Effector memory CD4-positive, alpha-beta T cell (primary cell): ENCODE data around the gene KCND2.
"Not testable (repeated sequence)": the region's sequence is repeated elsewhere in the genome, so short reads cannot be mapped to it uniquely, and the experiment has no call there.

Experiments
- DNase-seq, 3 donors: peaks; one replicate each; pipeline ENCODE4 v3.0.0-alpha.2; 2020
- H3K27ac ChIP-seq: 2 replicates; pipeline ENCODE4 v1.7.0; 2013; ENCODE audit warnings: mild to moderate bottlenecking, low read length, moderate library complexity; ENCODE audit not compliant: insufficient read depth, poor library complexity, severe bottlenecking
- H3K27me3 ChIP-seq: replicated peaks from 2 replicates; pipeline ENCODE4 v1.7.0; 2013; ENCODE audit warnings: mild to moderate bottlenecking, low read length; ENCODE audit not compliant: insufficient read depth, control insufficient read depth, poor library complexity, severe bottlenecking
- H3K36me3 ChIP-seq: 2 replicates; pipeline ENCODE4 v1.7.0; 2013; ENCODE audit warnings: mild to moderate bottlenecking, low read length, moderate library complexity; ENCODE audit not compliant: control insufficient read depth, insufficient read depth
- H3K4me1 ChIP-seq: 2 replicates; pipeline ENCODE4 v1.7.0; 2013; ENCODE audit warnings: low read length, mild to moderate bottlenecking; ENCODE audit not compliant: control insufficient read depth, insufficient read depth, poor library complexity, severe bottlenecking
- H3K4me3 ChIP-seq: 2 replicates; pipeline ENCODE4 v1.7.0; 2013; ENCODE audit warnings: low read length, low read depth, mild to moderate bottlenecking; ENCODE audit not compliant: insufficient read depth, poor library complexity, severe bottlenecking
- H3K9me3 ChIP-seq: 2 replicates; pipeline ENCODE4 v1.7.0; 2013; ENCODE audit warnings: mild to moderate bottlenecking, low read length, moderate library complexity; ENCODE audit not compliant: control insufficient read depth

Gene KCND2

GRCh38 chr7:120564145-120564544 lies 291.2 kb downstream of the KCND2 start:
- no peak for DNase-seq

GRCh38 chr7:120567204-120567603 lies 294.2 kb downstream of the KCND2 start:
- DNase-seq: no peak
- Histone ChIP-seq H3K4me1 (no peaks in the 10 kb centered on the region), H3K4me3 (no peak overlapping the region), H3K36me3 (no peaks in the 10 kb centered on the region), H3K9me3 (no peaks in the 10 kb centered on the region), H3K27ac (no peak overlapping the region), H3K27me3 (no peaks in the 10 kb centered on the region)

More at GRCh38 chr7:120564145-120564544, 291.2 kb downstream of the KCND2 start:
- Histone ChIP-seq H3K9me3 (no peaks in the 10 kb centered on the region), H3K4me1 (no peaks in the 10 kb centered on the region), H3K27ac (no peak overlapping the region), H3K4me3 (no peak overlapping the region), H3K27me3 (no peaks in the 10 kb centered on the region), H3K36me3 (no peaks in the 10 kb centered on the region)

GRCh38 chr7:120578657-120579056 lies 305.7 kb downstream of the KCND2 start:
- not testable (repeated sequence) for H3K27ac ChIP-seq, H3K27me3 ChIP-seq, H3K36me3 ChIP-seq, H3K4me1 ChIP-seq, DNase-seq, H3K9me3 ChIP-seq, H3K4me3 ChIP-seq

DNA sequence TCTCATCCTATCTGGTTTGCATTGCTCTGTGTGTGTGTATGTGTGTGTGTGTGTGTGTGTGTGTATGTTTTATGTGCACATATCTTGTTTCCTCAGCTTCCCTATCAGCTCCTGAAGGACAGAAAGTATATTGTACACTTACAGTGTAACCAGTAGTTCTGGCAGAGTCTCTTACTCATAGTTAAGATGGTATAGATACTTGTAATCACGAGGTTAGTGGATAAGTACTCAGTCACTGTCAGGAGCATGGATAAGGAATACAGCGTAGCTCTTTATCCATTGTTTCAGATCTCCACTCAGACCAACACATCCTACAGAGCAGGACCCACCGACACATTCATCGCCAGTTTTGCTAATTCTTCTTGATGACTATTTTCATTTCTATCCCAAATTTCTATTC lies 309.9 kb downstream of the KCND2 start:
- no peaks in the 10 kb centered on the region for H3K4me1 ChIP-seq

DNA sequence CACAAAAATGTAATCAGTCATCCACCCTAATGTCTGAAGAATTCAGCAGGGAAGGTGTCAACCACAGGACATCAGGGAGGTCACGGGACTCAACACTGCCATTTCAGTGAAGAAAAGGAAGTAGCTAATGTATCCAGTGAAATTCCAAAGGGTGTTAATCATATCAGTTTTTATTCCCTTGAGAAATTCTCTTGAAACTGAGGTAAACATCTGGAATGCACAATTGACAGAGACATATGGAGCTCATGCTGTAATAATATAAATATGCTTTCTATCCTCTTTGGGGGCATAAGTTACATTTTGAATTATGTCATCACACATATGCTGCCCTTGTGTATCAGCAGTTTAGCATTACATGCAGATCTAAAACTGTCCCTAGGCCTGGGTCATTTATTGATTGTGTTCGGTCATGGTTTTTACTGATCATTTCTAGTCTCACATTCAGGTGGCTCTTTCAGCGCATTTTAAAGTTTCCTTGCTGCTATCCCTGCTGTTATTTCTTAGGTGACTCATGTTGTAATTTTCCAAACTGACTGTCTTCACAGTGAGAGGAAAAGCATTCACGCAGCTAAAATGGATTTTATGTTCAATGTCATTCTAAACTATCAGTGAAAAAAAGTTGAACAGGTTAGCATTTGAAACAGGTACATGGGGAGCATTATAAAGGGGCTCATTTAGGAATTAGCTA lies 311.1 kb downstream of the KCND2 start:
- Histone ChIP-seq H3K4me3 (no peak overlapping the region), H3K9me3 (no peaks in the 10 kb centered on the region), H3K36me3 (no peaks in the 10 kb centered on the region), H3K27me3 (no peaks in the 10 kb centered on the region), H3K4me1 (no peaks in the 10 kb centered on the region), H3K27ac (no peak overlapping the region)
- DNase-seq: no peak

More for the DNA sequence above, 309.9 kb downstream of the KCND2 start:
- Histone ChIP-seq H3K27me3 (no peaks in the 10 kb centered on the region), H3K9me3 (no peaks in the 10 kb centered on the region), H3K27ac (no peak overlapping the region), H3K4me3 (no peak overlapping the region), H3K36me3 (no peaks in the 10 kb centered on the region)
- DNase-seq: no peak

DNA sequence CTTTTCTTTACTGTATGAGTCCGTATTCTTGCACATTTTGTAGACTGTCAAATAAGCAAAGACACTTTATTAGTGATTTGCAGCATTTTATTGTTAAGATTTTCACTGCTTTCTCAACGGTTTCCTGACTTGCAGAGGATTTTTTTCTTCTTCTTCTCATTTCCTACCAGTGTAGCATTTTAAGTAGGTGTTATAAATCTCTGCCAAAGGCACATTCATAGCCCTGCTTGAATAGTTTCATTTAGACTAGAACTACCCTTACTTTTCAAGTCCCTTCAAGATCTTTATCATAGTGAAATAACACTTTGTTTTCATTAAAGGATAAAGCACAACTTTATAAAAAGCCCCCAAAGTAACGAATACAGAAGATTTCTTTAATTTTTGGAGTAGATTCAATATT lies 313.6 kb downstream of the KCND2 start:
- Histone ChIP-seq H3K9me3 (no peaks in the 10 kb centered on the region), H3K27me3 (no peaks in the 10 kb centered on the region), H3K36me3 (no peaks in the 10 kb centered on the region), H3K27ac (no peak overlapping the region), H3K4me1 (no peaks in the 10 kb centered on the region), H3K4me3 (no peak overlapping the region)
- no peak for DNase-seq

DNA sequence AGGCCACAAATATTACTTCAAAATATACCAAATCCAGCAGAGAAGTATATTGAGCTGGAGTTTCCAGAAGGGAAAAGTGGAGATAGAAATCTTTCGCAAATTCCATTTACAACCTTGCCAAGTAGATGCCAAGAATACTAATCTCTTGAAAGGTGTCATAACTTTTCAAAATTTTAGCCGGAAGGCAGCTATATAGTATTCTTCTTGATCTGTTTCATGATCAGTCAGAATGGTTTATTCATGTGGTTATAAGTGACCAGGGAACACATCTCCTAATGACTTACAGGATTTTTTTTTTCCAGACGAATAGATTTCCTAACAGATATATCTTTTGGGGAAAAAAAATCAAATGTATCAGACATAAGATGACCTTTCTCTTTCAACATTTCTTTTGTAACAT lies 314.3 kb downstream of the KCND2 start:
- Histone ChIP-seq H3K4me1 (no peaks in the 10 kb centered on the region), H3K36me3 (no peaks in the 10 kb centered on the region)

DNA sequence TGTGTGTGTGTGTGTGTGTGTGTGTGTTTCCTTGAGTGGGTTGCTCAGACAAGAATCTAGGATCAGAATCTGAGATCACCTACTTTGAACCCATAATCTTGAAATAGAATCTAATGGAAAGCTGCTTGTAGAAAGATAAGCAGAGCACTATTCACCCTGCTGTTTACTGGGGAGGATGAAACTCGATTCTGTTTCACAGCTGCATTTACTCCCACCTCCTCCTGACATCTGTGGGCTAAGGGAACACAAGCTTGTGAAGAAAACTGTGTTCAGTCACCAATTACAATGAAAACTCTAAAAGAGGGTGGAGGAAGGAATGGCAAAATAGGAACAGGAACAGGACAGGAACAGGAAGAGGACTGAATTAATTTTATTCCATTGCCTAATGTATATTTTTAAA lies 315.4 kb downstream of the KCND2 start:
- H3K27me3 ChIP-seq: no peaks in the 10 kb centered on the region
- H3K9me3 ChIP-seq: no peaks in the 10 kb centered on the region
- DNase-seq: no peak
- no peaks in the 10 kb centered on the region for H3K4me1 ChIP-seq
- no peak overlapping the region for H3K27ac ChIP-seq
- H3K4me3 ChIP-seq: no peak overlapping the region
- H3K36me3 ChIP-seq: no peaks in the 10 kb centered on the region

More for the DNA sequence above, 314.3 kb downstream of the KCND2 start:
- H3K27ac ChIP-seq: no peak overlapping the region
- no peak overlapping the region for H3K4me3 ChIP-seq
- no peaks in the 10 kb centered on the region for H3K27me3 ChIP-seq
- H3K9me3 ChIP-seq: no peaks in the 10 kb centered on the region
- DNase-seq: no peak

DNA sequence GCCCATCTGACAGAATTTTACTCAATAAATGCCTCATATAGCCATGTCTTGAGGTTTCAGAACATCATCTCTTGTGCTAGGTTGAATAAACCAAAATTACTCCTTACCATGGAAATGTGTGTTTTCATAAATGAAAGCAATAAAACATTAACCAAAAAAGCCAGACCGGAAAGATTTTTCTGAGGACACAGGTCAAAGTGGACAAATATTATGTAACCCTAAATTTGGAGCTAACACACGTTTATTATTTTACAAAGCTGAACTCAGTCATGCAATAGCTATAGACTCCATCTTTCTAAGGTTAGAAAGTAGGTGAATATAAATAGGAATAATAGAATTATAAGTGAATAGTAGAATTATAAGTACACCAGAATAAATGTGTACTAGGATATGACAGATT lies 315.9 kb downstream of the KCND2 start:
- Histone ChIP-seq H3K36me3 (no peaks in the 10 kb centered on the region), H3K27me3 (no peaks in the 10 kb centered on the region), H3K27ac (no peak overlapping the region), H3K4me3 (no peak overlapping the region), H3K9me3 (no peaks in the 10 kb centered on the region), H3K4me1 (no peaks in the 10 kb centered on the region)
- no peak for DNase-seq

DNA sequence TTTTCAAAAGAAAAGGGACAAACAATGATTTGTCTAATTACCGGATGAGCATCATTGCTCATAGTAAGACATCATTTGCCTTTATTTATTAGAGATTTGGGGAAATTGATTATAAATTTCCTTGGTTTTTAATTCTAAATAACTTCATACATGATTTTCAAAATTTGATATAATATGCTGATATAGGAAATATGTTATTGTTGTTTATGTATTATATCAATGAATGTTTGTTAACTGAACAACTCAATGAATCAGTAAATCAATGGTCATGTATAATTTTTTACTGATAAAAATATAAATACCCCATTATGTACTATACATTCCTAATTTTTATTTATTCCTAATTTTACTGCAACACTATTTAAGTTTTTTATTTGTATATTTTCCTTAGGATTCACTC lies 327.6 kb downstream of the KCND2 start:
- H3K36me3 ChIP-seq: no peaks in the 10 kb centered on the region
- no peaks in the 10 kb centered on the region for H3K27me3 ChIP-seq
- DNase-seq: no peak
- no peak overlapping the region for H3K27ac ChIP-seq
- H3K4me3 ChIP-seq: no peak overlapping the region
- no peaks in the 10 kb centered on the region for H3K4me1 ChIP-seq
- H3K9me3 ChIP-seq: no peaks in the 10 kb centered on the region
